ENCODE data around the gene RENBP. TPM values are rescaled to one million over a fixed set of nuclear protein-coding genes. Genes with fewer than 3 reads are reported as not detected.

The RENBP gene
- total and polyA plus RNA-seq, 9 of the 15 experiments (the other 6 are each of a cell fraction or from before 2014, with no cell fraction given): 0.07 to 14.8 (median 10.6) TPM; not detected in 1

- TF ChIP-seq MLX (CRISPR knock-in tag; conservative IDR thresholded peaks at IDR 0.05) (no peak), POLR3A (IDR thresholded peaks at IDR 0.05; ENCODE audit: borderline replicate concordance, extremely low read depth, insufficient read depth, insufficient read length) (no peak), IRF2 (CRISPR knock-in tag; IDR thresholded peaks at IDR 0.05) (no peak), ZBTB1 (CRISPR knock-in tag; IDR thresholded peaks at IDR 0.05; ENCODE audit: borderline replicate concordance, low read depth) (no peak), ZNF121 (CRISPR knock-in tag; conservative IDR thresholded peaks at IDR 0.05) (no peak), ZNF140 (CRISPR knock-in tag; IDR thresholded peaks at IDR 0.05) (no peak), IFI16 (CRISPR knock-in tag; IDR thresholded peaks at IDR 0.05) (no peak), LEF1 (IDR thresholded peaks at IDR 0.05) (no peak), E2F6 (IDR thresholded peaks at IDR 0.05; ENCODE audit: borderline replicate concordance in 1 of 2, extremely low read depth in 1 of 2, insufficient read depth in 1 of 2, insufficient read length in 1 of 2, low read depth in 1 of 2, low read length in 1 of 2, poor library complexity in 1 of 2, severe bottlenecking in 1 of 2) (peak; percentile 58 to 63), TAL1 (IDR thresholded peaks at IDR 0.05) (no peak), CEBPB (tag; IDR thresholded peaks at IDR 0.05) (no peak), ZNF133 (CRISPR knock-in tag; IDR thresholded peaks at IDR 0.05) (no peak), ZBTB7A (IDR thresholded peaks at IDR 0.05; ENCODE audit: borderline replicate concordance, control insufficient read depth, low read depth, low read length) (no peak; the same call in 1 of the 2 replicates), TBP (optimal IDR thresholded peaks at IDR 0.05; ENCODE audit: low read depth, low read length) (peak; percentile 32), CXXC5 (CRISPR knock-in tag; IDR thresholded peaks at IDR 0.05) (peak; percentile 67; the same call in 1 of the 2 replicates), YBX1 (IDR thresholded peaks at IDR 0.05) (no peak), PURB (CRISPR knock-in tag; IDR thresholded peaks at IDR 0.05; ENCODE audit: low read depth) (no peak), ZNF589 (CRISPR knock-in tag; IDR thresholded peaks at IDR 0.05; ENCODE audit: low read depth) (no peak)
Measured at GRCh38 chrX:153972368-153973126, 28.1 kb upstream of the RENBP start, which contains the start of gene TMEM187 (continued).
